Smooth muscle cell (in vitro differentiated cells): ENCODE data around the gene CPTP. TPM values are rescaled to one million over a fixed set of nuclear protein-coding genes. Genes with fewer than 3 reads are reported as not detected.

Experiments
- DNase-seq: peaks from one replicate; lab custom pipeline; 2025; ENCODE audit not compliant: unreplicated experiment; lab: John Stamatoyannopoulos, UW
- H2AFZ ChIP-seq: fragments of 200-600 bp; sonication (generic); 2 replicates; pipeline ENCODE4 v1.6.0; 2016; ENCODE audit warnings: antibody characterized with exemption, low read depth, mild to moderate bottlenecking
- H3F3A ChIP-seq: fragments of 200-600 bp; sonication (generic); 2 replicates; pipeline ENCODE4 v1.6.0; 2017; ENCODE audit warnings: antibody characterized with exemption, low read depth
- H3K27ac ChIP-seq: fragments of 200-600 bp; sonication (generic); 2 replicates; pipeline ENCODE4 v1.5.1; 2016; ENCODE audit warnings: low read depth, mild to moderate bottlenecking
- H3K27me3 ChIP-seq: fragments of 200-600 bp; sonication (generic); 2 replicates; pipeline ENCODE4 v1.6.1; 2016; ENCODE audit warnings: low read depth, mild to moderate bottlenecking
- H3K36me3 ChIP-seq: fragments of 200-600 bp; sonication (generic); 2 replicates; pipeline ENCODE4 v1.5.1; 2016; ENCODE audit warnings: low read depth
- H3K4me1 ChIP-seq: fragments of 200-600 bp; sonication (generic); 2 replicates; pipeline ENCODE4 v1.5.1; 2016; ENCODE audit warnings: low read depth
- H3K4me2 ChIP-seq: fragments of 200-600 bp; sonication (generic); 2 replicates; pipeline ENCODE4 v1.6.0; 2016; ENCODE audit warnings: mild to moderate bottlenecking
- H3K4me3 ChIP-seq: fragments of 200-600 bp; sonication (generic); 2 replicates; pipeline ENCODE4 v1.5.1; 2016; ENCODE audit warnings: mild to moderate bottlenecking
- H3K79me2 ChIP-seq: fragments of 200-600 bp; sonication (generic); 2 replicates; pipeline ENCODE4 v1.6.0; 2016; ENCODE audit warnings: low read depth, mild to moderate bottlenecking
- H3K9ac ChIP-seq: fragments of 200-600 bp; sonication (generic); 2 replicates; pipeline ENCODE4 v1.6.0; 2016; ENCODE audit warnings: low read depth
- H3K9me3 ChIP-seq: fragments of 200-600 bp; sonication (generic); replicated peaks from 2 replicates; pipeline ENCODE4 v1.5.1; 2016; ENCODE audit warnings: low read depth
- H4K20me1 ChIP-seq: fragments of 200-600 bp; sonication (generic); 2 replicates; pipeline ENCODE4 v1.6.0; 2016; ENCODE audit warnings: low read depth
- CTCF ChIP-seq: fragments of 200-600 bp; sonication (generic); IDR thresholded peaks from 2 replicates; pipeline ENCODE4 v1.5.1; 2017; ENCODE audit warnings: borderline replicate concordance, mild to moderate bottlenecking, antibody characterized with exemption; ENCODE audit not compliant: insufficient read depth, poor library complexity, severe bottlenecking
- WGBS: methylation state at CpG from one replicate; pipeline ENCODE4 v1.1.7; 2016; ENCODE audit warnings: low lambda C conversion rate; 5-methylcytosine and 5-hydroxymethylcytosine counted together
- polyA plus RNA-seq: library from polyadenylated mRNA; unstranded; fragments of >200 nt; fragmentation: Nextera tagmentation; extraction: Ambion mirVana; gene quantifications from 2 replicates; pipeline ENCODE4 v1.2.1, GENCODE V29; 2016
- total RNA-seq: library from RNA; depleted of rRNA; stranded (reverse); fragments of >200 nt; gene quantifications from 2 replicates; pipeline ENCODE4 v1.2.3, GENCODE V29; 2014

CPTP gene
- total and polyA plus RNA-seq, 2 experiments from 2014 or later, result 16.2 to 34.3 TPM

GRCh38 chr1:1287288-1288110 is 37.1 kb upstream of the CPTP start:
- 95% methylated on average over 39 of the region's 46 CpGs for WGBS
- no peaks in the 10 kb centered on the region for H3K36me3 ChIP-seq
- H3K27ac ChIP-seq, result no peak overlapping the region
- no peaks in the 10 kb centered on the region for H3F3A ChIP-seq
- H3K4me2 ChIP-seq, result no peak overlapping the region
- H2AFZ ChIP-seq, result no peak overlapping the region
- no peaks in the 10 kb centered on the region for H4K20me1 ChIP-seq
- no peaks in the 10 kb centered on the region for H3K4me1 ChIP-seq
- no peaks in the 10 kb centered on the region for H3K79me2 ChIP-seq
- DNase-seq, result no peak
- no peak overlapping the region for H3K4me3 ChIP-seq
- no peaks in the 10 kb centered on the region for H3K27me3 ChIP-seq
- H3K9ac ChIP-seq, result no peak overlapping the region
- H3K9me3 ChIP-seq, result no peaks in the 10 kb centered on the region
- TF ChIP-seq CTCF, result no peak

- Histone ChIP-seq H3K4me1 (no peaks in the 10 kb centered on the region), H3K79me2 (no peaks in the 10 kb centered on the region), H3K9me3 (no peaks in the 10 kb centered on the region), H3K4me2 (no peak overlapping the region), H3K4me3 (no peak overlapping the region), H2AFZ (no peak overlapping the region), H3F3A (no peaks in the 10 kb centered on the region), H3K27ac (no peak overlapping the region), H3K9ac (no peak overlapping the region), H3K27me3 (no peaks in the 10 kb centered on the region), H3K36me3 (no peaks in the 10 kb centered on the region), H4K20me1 (peaks cover 6% of the 10 kb centered on the region)
- WGBS, result 59% methylated on average over 15 of the region's 15 CpGs
- peak; percentile 11 for DNase-seq
- TF ChIP-seq CTCF, result peak; percentile 52
Measured at GRCh38 chr1:1290238-1290731, 34.3 kb upstream of the CPTP start.

GRCh38 chr1:1291023-1291528 is 33.5 kb upstream of the CPTP start:
- no peak overlapping the region for H3K4me3 ChIP-seq
- no peak overlapping the region for H2AFZ ChIP-seq
- no peaks in the 10 kb centered on the region for H3K36me3 ChIP-seq
- no peak for DNase-seq
- no peaks in the 10 kb centered on the region for H3K27me3 ChIP-seq
- H3K9me3 ChIP-seq, result no peaks in the 10 kb centered on the region
- no peaks in the 10 kb centered on the region for H3K4me1 ChIP-seq
- no peaks in the 10 kb centered on the region for H3K79me2 ChIP-seq
- peaks cover 6% of the 10 kb centered on the region for H4K20me1 ChIP-seq
- H3K9ac ChIP-seq, result no peak overlapping the region
- H3K4me2 ChIP-seq, result no peak overlapping the region
- H3F3A ChIP-seq, result no peaks in the 10 kb centered on the region
- TF ChIP-seq CTCF, result no peak
- 86% methylated on average over 25 of the region's 28 CpGs for WGBS
- H3K27ac ChIP-seq, result no peak overlapping the region
